NCI-H524 (cell line): ENCODE data around the gene CASK.
A peak's percentile ranks its signal among the peaks of the same experiment; 100 is the strongest.
"Not testable (repeated sequence)": the region's sequence is repeated elsewhere in the genome, so short reads cannot be mapped to it uniquely, and the experiment has no call there.

Experiments
- DNase-seq, 2 experiments: peaks; one replicate each; lab custom pipeline; 2025; lab: John Stamatoyannopoulos, UW

The CASK gene

GRCh38 chrX:41515376-41515775, 408.0 kb downstream of the CASK start:
- DNase-seq, result no peak

GRCh38 chrX:41514179-41514578, 409.2 kb downstream of the CASK start:
- no peak for DNase-seq

GRCh38 chrX:41512853-41513252, 410.5 kb downstream of the CASK start:
- not testable (repeated sequence) for DNase-seq

GRCh38 chrX:41512394-41512793, 411.0 kb downstream of the CASK start:
- DNase-seq, result no peak

- DNase-seq, result no peak
Observed at GRCh38 chrX:41507919-41508318, 415.4 kb downstream of the CASK start.

GRCh38 chrX:41502004-41502403, 421.4 kb downstream of the CASK start:
- DNase-seq, result no peak

GRCh38 chrX:41499984-41500383, 423.4 kb downstream of the CASK start:
- no peak for DNase-seq

- DNase-seq, result no peak
Observed at GRCh38 chrX:41499195-41499594, 424.2 kb downstream of the CASK start.

- DNase-seq, result peak in 1 of 2 experiments; percentile 24
Observed at GRCh38 chrX:41491267-41492004, 431.9 kb downstream of the CASK start.

GRCh38 chrX:41490446-41490845, 432.9 kb downstream of the CASK start:
- no peak for DNase-seq

GRCh38 chrX:41482154-41482850, 441.1 kb downstream of the CASK start:
- DNase-seq, result no peak

- no peak for DNase-seq
Observed at GRCh38 chrX:41481264-41482109, 441.9 kb downstream of the CASK start.

GRCh38 chrX:41480508-41481260, 442.7 kb downstream of the CASK start:
- DNase-seq, result no peak

GRCh38 chrX:41478381-41478911, 444.9 kb downstream of the CASK start:
- no peak for DNase-seq

GRCh38 chrX:41475591-41476241, 447.6 kb downstream of the CASK start:
- DNase-seq, result no peak

GRCh38 chrX:41475191-41475590, 448.2 kb downstream of the CASK start:
- no peak for DNase-seq

- no peak for DNase-seq
Observed at GRCh38 chrX:41474726-41475100, 448.6 kb downstream of the CASK start.

- no peak for DNase-seq
Observed at GRCh38 chrX:41473936-41474725, 449.2 kb downstream of the CASK start.

- DNase-seq, result no peak
Observed at GRCh38 chrX:41472231-41472815, 451.0 kb downstream of the CASK start.

- DNase-seq, result no peak
Observed at GRCh38 chrX:41471786-41472185, 451.6 kb downstream of the CASK start.
